ENCODE results near the gene DCAF10.

DNA sequence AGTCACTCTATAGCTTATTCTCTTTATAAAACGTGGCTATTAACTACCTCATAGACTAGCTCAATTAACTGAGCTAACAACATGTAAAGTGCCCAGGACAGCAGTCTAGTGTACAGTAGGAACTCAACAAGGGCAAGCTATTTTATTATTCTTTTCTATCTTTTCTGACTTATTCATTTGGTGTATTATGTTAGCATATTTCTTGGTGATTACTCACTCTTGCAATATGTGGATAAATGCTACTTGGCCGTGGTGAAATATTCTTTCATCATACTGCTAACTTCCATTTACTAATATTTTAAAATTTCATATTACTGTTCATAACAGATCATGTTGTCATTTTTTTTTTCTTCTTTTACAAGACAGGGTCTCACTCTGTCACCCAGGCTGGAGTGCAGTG, 98.4 kb downstream of the DCAF10 start:
- TF ChIP-seq, protein P1, sequence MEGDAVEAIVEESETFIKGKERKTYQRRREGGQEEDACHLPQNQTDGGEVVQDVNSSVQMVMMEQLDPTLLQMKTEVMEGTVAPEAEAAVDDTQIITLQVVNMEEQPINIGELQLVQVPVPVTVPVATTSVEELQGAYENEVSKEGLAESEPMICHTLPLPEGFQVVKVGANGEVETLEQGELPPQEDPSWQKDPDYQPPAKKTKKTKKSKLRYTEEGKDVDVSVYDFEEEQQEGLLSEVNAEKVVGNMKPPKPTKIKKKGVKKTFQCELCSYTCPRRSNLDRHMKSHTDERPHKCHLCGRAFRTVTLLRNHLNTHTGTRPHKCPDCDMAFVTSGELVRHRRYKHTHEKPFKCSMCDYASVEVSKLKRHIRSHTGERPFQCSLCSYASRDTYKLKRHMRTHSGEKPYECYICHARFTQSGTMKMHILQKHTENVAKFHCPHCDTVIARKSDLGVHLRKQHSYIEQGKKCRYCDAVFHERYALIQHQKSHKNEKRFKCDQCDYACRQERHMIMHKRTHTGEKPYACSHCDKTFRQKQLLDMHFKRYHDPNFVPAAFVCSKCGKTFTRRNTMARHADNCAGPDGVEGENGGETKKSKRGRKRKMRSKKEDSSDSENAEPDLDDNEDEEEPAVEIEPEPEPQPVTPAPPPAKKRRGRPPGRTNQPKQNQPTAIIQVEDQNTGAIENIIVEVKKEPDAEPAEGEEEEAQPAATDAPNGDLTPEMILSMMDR (optimal IDR thresholded peaks at IDR 0.05 in 1 of 3, IDR thresholded peaks at IDR 0.05 in 1 of 3, conservative IDR thresholded peaks at IDR 0.05 in 1 of 3; ENCODE audit: extremely low read depth in 1 of 3, insufficient read depth in 2 of 3, low read length in 3 of 3), result no peak
- TF ChIP-seq EZH2 (IDR thresholded peaks at IDR 0.05; ENCODE audit: low read length), result no peak

All from keratinocyte (primary cell).